ENCODE measurements around the gene CCDC200.
A peak's percentile ranks its signal among the peaks of the same experiment; 100 is the strongest.

CCDC200 gene

DNA sequence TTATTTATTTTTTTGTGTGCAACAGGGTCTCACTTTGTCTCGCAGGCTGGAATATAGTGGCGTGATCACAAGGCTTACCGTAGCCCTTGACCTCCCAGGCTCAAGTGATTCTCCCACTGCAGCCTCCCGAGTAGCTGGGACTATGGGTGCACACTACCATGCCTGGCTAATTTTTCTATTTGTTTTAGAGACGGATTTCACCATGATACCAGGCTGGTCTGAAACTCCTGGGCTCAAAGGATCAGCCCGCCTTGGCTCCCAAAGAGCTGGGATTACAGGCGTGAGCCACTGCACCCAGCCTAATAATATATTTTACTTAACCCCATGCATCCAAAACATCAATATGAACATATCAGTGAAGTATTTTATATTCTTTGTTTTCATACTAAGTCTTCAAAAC, 2.0 kb downstream of the CCDC200 start:
- DNase-seq (ENCODE audit: low spot score), result no peak
- ChIA-PET CTCF (interaction anchor here (0.6 kb wide), 1 partner anchor 108 kb away, joined by 3 read pairs; no protein-coding TSS in a partner anchor), POLR2A (ENCODE audit: low non-redundant PET) (no interaction called here)
- H3K27ac ChIP-seq, result no peak overlapping the region
- TF ChIP-seq, protein P1, sequence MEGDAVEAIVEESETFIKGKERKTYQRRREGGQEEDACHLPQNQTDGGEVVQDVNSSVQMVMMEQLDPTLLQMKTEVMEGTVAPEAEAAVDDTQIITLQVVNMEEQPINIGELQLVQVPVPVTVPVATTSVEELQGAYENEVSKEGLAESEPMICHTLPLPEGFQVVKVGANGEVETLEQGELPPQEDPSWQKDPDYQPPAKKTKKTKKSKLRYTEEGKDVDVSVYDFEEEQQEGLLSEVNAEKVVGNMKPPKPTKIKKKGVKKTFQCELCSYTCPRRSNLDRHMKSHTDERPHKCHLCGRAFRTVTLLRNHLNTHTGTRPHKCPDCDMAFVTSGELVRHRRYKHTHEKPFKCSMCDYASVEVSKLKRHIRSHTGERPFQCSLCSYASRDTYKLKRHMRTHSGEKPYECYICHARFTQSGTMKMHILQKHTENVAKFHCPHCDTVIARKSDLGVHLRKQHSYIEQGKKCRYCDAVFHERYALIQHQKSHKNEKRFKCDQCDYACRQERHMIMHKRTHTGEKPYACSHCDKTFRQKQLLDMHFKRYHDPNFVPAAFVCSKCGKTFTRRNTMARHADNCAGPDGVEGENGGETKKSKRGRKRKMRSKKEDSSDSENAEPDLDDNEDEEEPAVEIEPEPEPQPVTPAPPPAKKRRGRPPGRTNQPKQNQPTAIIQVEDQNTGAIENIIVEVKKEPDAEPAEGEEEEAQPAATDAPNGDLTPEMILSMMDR (conservative IDR thresholded peaks at IDR 0.05; ENCODE audit: low read depth), result no peak

DNA sequence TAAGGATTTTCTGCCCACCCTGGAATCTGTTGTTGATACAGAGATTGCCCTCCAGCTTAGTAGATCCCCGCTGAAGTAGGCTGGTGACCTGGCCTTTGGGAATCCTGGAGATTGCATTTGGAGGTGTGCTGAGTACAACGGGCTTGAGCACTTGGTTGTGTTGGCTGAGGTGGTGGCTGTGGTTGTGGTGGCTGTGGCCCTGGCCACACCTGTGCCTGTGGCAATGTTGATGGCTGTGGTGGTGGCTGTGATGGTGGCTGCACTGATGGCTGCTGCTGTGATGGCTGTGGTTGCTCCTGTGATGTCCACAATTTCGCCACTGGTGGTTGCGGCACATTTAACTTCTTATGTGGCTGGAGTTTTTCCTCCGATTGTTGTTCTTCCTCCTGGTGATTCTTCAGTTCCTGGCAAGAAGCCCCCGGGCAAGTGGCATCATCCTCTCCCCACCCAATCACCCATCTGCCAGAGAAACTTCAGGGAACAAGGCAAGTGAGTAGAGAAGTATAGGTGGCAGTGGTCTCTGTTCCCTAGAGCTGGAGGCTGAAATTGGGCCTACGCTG, 4.2 kb downstream of the CCDC200 start:
- H3K27ac ChIP-seq, result 0 out of 2 replicates have a peak overlapping the region, but pooled peaks have one; percentile 1
- DNase-seq (ENCODE audit: low spot score), result no peak
- ChIA-PET POLR2A (ENCODE audit: low non-redundant PET) (interaction anchor here (0.6 kb wide), 1 partner anchor 10 kb away, joined by 3 read pairs; no protein-coding TSS in a partner anchor), CTCF (no interaction called here)
- TF ChIP-seq, protein P1 (conservative IDR thresholded peaks at IDR 0.05; ENCODE audit: low read depth), result no peak

DNA sequence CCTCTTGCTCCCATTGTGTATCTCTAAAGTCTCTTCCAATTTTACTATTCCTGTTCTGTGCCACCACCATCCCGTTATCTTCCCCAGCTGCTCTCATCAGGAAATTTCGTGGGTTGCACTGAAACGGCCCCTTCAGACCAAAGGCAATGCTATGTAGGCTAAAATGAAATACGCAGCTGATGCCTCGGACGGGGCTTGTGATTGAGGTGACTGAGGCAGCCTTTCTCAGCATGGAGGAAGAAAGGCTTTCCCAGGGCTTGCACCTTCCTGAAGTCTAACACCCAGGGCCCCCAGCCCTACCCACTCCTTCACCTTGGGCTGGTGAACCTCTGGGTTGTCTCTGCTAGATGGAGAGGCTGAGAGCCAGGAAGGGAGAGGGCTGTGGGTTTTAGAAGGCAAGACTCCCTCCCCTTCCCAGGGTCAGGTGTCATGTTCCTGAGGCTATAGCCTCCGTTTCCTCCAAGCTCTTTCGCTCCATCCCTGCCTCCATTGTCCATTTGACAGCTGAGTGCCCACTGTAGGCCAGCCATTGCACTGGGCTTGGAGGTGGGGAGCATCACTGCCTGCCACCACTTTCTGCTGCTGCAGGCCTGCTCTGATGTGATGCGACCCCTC, 7.8 kb downstream of the CCDC200 start:
- no peak for DNase-seq (ENCODE audit: low spot score)
- H3K27ac ChIP-seq, result no peak overlapping the region
- POLR2A ChIA-PET (ENCODE audit: low non-redundant PET), result no interaction called here

DNA sequence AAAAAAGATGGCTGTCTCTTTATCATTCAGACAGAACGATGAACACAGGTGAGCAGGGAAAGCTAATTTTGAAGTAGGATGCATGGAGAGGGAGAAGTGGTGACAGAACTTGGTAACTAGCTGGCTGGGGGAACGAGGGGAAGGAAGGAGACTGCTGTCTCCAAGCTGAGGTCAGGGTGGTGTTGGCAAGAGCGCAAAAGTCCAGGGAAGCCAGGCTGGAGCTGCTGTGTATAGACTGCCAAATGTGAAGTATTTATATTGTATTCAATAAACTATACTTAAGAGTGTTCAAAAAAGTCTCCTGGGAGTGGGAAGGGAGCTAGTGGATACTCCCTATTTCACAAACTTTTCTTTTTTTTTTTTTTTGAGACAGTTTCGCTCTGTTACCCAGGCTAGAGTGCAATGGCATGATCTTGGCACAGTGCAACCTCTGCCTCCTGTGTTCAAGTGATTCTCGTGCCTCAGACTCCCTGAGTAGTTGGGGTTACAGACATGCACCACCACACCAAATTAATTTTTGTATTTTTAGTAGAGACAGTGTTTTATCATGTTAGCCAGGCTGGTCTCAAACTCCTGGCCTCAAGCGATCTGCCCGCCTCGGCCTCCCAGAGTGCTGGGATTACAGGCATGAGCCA, 8.6 kb downstream of the CCDC200 start:
- ChIA-PET CTCF (no interaction called here), POLR2A (ENCODE audit: low non-redundant PET) (no interaction called here)
- no peak for DNase-seq (ENCODE audit: low spot score)
- TF ChIP-seq, protein P1 (conservative IDR thresholded peaks at IDR 0.05; ENCODE audit: low read depth), result no peak
- no peak overlapping the region for H3K27ac ChIP-seq

More for the DNA sequence above, 7.8 kb downstream of the CCDC200 start:
- CTCF ChIA-PET, result no interaction called here
- TF ChIP-seq, protein P1 (conservative IDR thresholded peaks at IDR 0.05; ENCODE audit: low read depth), result no peak

DNA sequence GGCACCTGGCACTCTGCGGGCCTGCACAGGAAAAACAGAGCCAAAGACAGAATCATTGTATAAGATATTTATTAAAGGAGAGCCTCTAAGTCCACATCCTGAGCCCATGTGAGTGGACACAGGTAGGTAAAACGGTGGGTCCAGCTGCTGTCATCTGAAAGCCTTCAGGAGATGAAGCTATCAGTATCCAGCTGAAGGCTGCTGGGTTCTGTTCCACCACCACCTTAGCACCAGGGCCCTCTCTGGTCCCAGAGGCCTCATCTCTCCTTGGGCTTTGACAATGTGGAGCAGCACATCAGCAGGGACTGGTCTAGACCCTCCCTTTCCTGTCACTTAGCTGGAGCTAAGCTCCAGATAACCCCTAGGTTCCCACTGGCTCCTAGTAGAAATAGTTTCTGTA, 9.4 kb downstream of the CCDC200 start:
- H3K27ac ChIP-seq, result no peak overlapping the region
- ChIA-PET POLR2A (ENCODE audit: low non-redundant PET) (no interaction called here), CTCF (interaction anchor here (0.6 kb wide), 1 partner anchor 195 kb away, joined by 3 read pairs; no protein-coding TSS in a partner anchor)
- TF ChIP-seq, protein P1 (conservative IDR thresholded peaks at IDR 0.05; ENCODE audit: low read depth), result no peak
- no peak for DNase-seq (ENCODE audit: low spot score)

DNA sequence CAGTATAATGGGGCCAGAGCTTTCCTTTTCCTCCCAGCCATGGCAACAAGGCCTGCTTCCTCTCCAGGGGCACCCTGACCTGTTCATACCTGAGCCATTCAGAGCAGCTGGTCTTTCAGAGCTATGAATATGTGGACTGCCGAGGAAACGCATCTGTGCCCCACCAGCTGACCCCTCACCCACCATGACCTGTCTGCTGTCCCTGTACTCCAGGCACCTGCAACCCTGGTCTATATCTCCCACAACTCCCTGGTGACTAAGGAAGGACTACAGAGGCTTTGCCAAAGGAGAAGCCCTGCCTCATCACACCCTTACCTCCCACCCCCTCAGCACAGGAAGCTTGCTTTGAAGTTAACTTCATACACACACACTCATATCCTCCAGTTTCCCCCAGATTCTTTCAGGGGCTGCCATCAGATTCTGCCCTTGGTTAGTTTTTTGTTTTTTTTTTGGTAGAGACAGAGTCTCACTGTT, 10.8 kb downstream of the CCDC200 start:
- no peak overlapping the region for H3K27ac ChIP-seq
- TF ChIP-seq, protein P1 (conservative IDR thresholded peaks at IDR 0.05; ENCODE audit: low read depth), result no peak
- ChIA-PET POLR2A (ENCODE audit: low non-redundant PET) (no interaction called here), CTCF (no interaction called here)
- DNase-seq (ENCODE audit: low spot score), result no peak

Measured in RWPE1 (cell line).